Parathyroid adenoma (tissue), 2 donors: ENCODE results near the gene TANK.
"Not testable (repeated sequence)": the region's sequence is repeated elsewhere in the genome, so short reads cannot be mapped to it uniquely, and the experiment has no call there.

ENCODE experiments used
- H2AFZ ChIP-seq: fragments of 300-600 bp; sonication (generic); one replicate; pipeline ENCODE4 v1.7.0; 2017; ENCODE audit warnings: antibody characterized with exemption, mild to moderate bottlenecking
- H3K27ac ChIP-seq: fragments of 300-600 bp; sonication (generic); one replicate; pipeline ENCODE4 v1.7.0; 2017
- H3K27me3 ChIP-seq: fragments of 300-600 bp; sonication (generic); one replicate; pipeline ENCODE4 v1.7.0; 2017; ENCODE audit warnings: low read length; ENCODE audit not compliant: control insufficient read depth, insufficient read depth
- H3K36me3 ChIP-seq: fragments of 300-600 bp; sonication (generic); one replicate; pipeline ENCODE4 v1.7.0; 2017; ENCODE audit warnings: low read length; ENCODE audit not compliant: control insufficient read depth, insufficient read depth
- H3K4me1 ChIP-seq: fragments of 300-600 bp; sonication (generic); one replicate; pipeline ENCODE4 v1.7.0; 2017; ENCODE audit warnings: control low read depth
- H3K4me2 ChIP-seq: fragments of 300-600 bp; sonication (generic); one replicate; pipeline ENCODE4 v1.7.0; 2017; ENCODE audit warnings: low read length
- H3K4me3 ChIP-seq: fragments of 300-600 bp; sonication (generic); one replicate; pipeline ENCODE4 v1.7.0; 2017; ENCODE audit warnings: low read depth, low read length
- H3K79me2 ChIP-seq: fragments of 300-600 bp; sonication (generic); one replicate; pipeline ENCODE4 v1.7.0; 2017; ENCODE audit warnings: control low read depth
- H3K9ac ChIP-seq: fragments of 300-600 bp; sonication (generic); one replicate; pipeline ENCODE4 v1.7.0; 2017; ENCODE audit warnings: mild to moderate bottlenecking
- H3K9me3 ChIP-seq: fragments of 300-600 bp; sonication (generic); one replicate; pipeline ENCODE4 v1.7.0; 2017; ENCODE audit warnings: low read length; ENCODE audit not compliant: control insufficient read depth
- CTCF ChIP-seq: fragments of 300-600 bp; sonication (generic); IDR thresholded peaks from one replicate; pipeline ENCODE4 v1.7.0; 2017; ENCODE audit warnings: antibody characterized with exemption, mild to moderate bottlenecking
- donor health status: primary hyperparathyroidism.

Gene TANK

GRCh38 chr2:161265874-161266273, 105.6 kb downstream of the TANK start:
- Histone ChIP-seq H3K27ac (no peak overlapping the region), H3K9me3 (no peaks in the 10 kb centered on the region), H3K27me3 (no peaks in the 10 kb centered on the region), H3K4me1 (peaks cover 6% of the 10 kb centered on the region), H3K4me2 (no peak overlapping the region), H3K4me3 (no peak overlapping the region), H2AFZ (no peak overlapping the region), H3K79me2 (no peaks in the 10 kb centered on the region), H3K36me3 (no peaks in the 10 kb centered on the region), H3K9ac (no peak overlapping the region)
- no peak for TF ChIP-seq CTCF

GRCh38 chr2:161269111-161269510, 108.9 kb downstream of the TANK start:
- Histone ChIP-seq H3K79me2 (no peaks in the 10 kb centered on the region), H3K9ac (no peak overlapping the region)

GRCh38 chr2:161273038-161273760, 113.0 kb downstream of the TANK start:
- H3K27me3 ChIP-seq: no peaks in the 10 kb centered on the region
- H3K4me2 ChIP-seq: no peak overlapping the region
- H3K9me3 ChIP-seq: no peaks in the 10 kb centered on the region
- no peak overlapping the region for H3K9ac ChIP-seq
- peak overlapping the region; percentile 28 for H2AFZ ChIP-seq
- H3K4me1 ChIP-seq: no peaks in the 10 kb centered on the region
- H3K79me2 ChIP-seq: no peaks in the 10 kb centered on the region
- no peak overlapping the region for H3K4me3 ChIP-seq
- H3K27ac ChIP-seq: no peak overlapping the region
- TF ChIP-seq CTCF: peak; percentile 80
- no peaks in the 10 kb centered on the region for H3K36me3 ChIP-seq

More at GRCh38 chr2:161269111-161269510, 108.9 kb downstream of the TANK start:
- no peaks in the 10 kb centered on the region for H3K27me3 ChIP-seq
- H3K4me3 ChIP-seq: no peak overlapping the region
- no peaks in the 10 kb centered on the region for H3K4me1 ChIP-seq
- no peak overlapping the region for H3K4me2 ChIP-seq
- H3K9me3 ChIP-seq: no peaks in the 10 kb centered on the region
- TF ChIP-seq CTCF: no peak
- H3K36me3 ChIP-seq: no peaks in the 10 kb centered on the region
- H2AFZ ChIP-seq: no peak overlapping the region
- no peak overlapping the region for H3K27ac ChIP-seq

GRCh38 chr2:161278564-161279229, 118.5 kb downstream of the TANK start:
- not testable (repeated sequence) for H3K4me3 ChIP-seq, H3K27ac ChIP-seq, H3K9me3 ChIP-seq, H2AFZ ChIP-seq, H3K79me2 ChIP-seq, H3K9ac ChIP-seq, H3K4me1 ChIP-seq, H3K36me3 ChIP-seq, H3K4me2 ChIP-seq, H3K27me3 ChIP-seq

- not testable (repeated sequence) for H3K79me2 ChIP-seq, H3K27me3 ChIP-seq, H3K4me2 ChIP-seq, H2AFZ ChIP-seq, H3K4me1 ChIP-seq, H3K4me3 ChIP-seq, H3K27ac ChIP-seq, H3K36me3 ChIP-seq, H3K9ac ChIP-seq, H3K9me3 ChIP-seq
Measured at GRCh38 chr2:161279230-161279815, 119.1 kb downstream of the TANK start.

GRCh38 chr2:161280906-161281323, 120.7 kb downstream of the TANK start:
- H3K9me3 ChIP-seq, H3K9ac ChIP-seq, H3K4me1 ChIP-seq, H3K4me3 ChIP-seq, H3K4me2 ChIP-seq, H3K79me2 ChIP-seq, H3K27ac ChIP-seq, H3K36me3 ChIP-seq, H2AFZ ChIP-seq, H3K27me3 ChIP-seq: not testable (repeated sequence)

GRCh38 chr2:161281615-161282310, 121.5 kb downstream of the TANK start:
- not testable (repeated sequence) for H3K9me3 ChIP-seq, H3K4me2 ChIP-seq, H3K79me2 ChIP-seq, H3K36me3 ChIP-seq, H3K9ac ChIP-seq, H3K27ac ChIP-seq, H3K4me3 ChIP-seq, H3K4me1 ChIP-seq, H3K27me3 ChIP-seq, H2AFZ ChIP-seq

- not testable (repeated sequence) for H2AFZ ChIP-seq, H3K4me2 ChIP-seq, H3K4me1 ChIP-seq, H3K9ac ChIP-seq, H3K4me3 ChIP-seq, H3K79me2 ChIP-seq, H3K9me3 ChIP-seq, H3K27ac ChIP-seq, H3K36me3 ChIP-seq, H3K27me3 ChIP-seq
Measured at GRCh38 chr2:161282311-161282644, 122.0 kb downstream of the TANK start.
